ENCODE results near the gene BBS9.

- TF ChIP-seq CTCF (IDR thresholded peaks at IDR 0.05) = no peak
- no peak for TF ChIP-seq POLR2A (IDR thresholded peaks at IDR 0.05)
Observed at GRCh38 chr7:33155811-33156210, 26.4 kb downstream of the BBS9 start.

All from gastroesophageal sphincter (tissue), 3 donors.